Erythroblast (primary cell): ENCODE data around the gene MYL7.

Source experiments
- GATA1 ChIP-seq: IDR thresholded peaks from 2 replicates; pipeline ENCODE4 v1.6.1; 2011; ENCODE audit warnings: low read depth, mild to moderate bottlenecking, control low read depth, low read length, moderate library complexity
- POLR2A ChIP-seq: IDR thresholded peaks from 2 replicates; pipeline ENCODE4 v1.6.1; 2011; ENCODE audit warnings: mild to moderate bottlenecking, low read length

GRCh38 chr7:44143646-44144250 is 2.6 kb upstream of the MYL7 start:
- TF ChIP-seq POLR2A (no peak), GATA1 (no peak)
